GM12865 (cell line): Measurements from ENCODE around the gene ZFHX3.

Experiments
- DNase-seq: peaks from one replicate; pipeline ENCODE4 v3.0.0; 2010; ENCODE audit warnings: low read depth
- H3K4me3 ChIP-seq: 2 replicates; pipeline ENCODE4 v1.5.1; 2011; ENCODE audit warnings: mild to moderate bottlenecking, low read depth, low read length, control low read depth
- TF ChIP-seq, protein P1 (sequence below): IDR thresholded peaks from 2 replicates; pipeline ENCODE4 v1.5.1; 2011; ENCODE audit warnings: low read length, control low read depth, low read depth, inconsistent platforms; ENCODE audit not compliant: insufficient read depth; ENCODE audit errors: missing control alignments

ZFHX3 gene

DNA sequence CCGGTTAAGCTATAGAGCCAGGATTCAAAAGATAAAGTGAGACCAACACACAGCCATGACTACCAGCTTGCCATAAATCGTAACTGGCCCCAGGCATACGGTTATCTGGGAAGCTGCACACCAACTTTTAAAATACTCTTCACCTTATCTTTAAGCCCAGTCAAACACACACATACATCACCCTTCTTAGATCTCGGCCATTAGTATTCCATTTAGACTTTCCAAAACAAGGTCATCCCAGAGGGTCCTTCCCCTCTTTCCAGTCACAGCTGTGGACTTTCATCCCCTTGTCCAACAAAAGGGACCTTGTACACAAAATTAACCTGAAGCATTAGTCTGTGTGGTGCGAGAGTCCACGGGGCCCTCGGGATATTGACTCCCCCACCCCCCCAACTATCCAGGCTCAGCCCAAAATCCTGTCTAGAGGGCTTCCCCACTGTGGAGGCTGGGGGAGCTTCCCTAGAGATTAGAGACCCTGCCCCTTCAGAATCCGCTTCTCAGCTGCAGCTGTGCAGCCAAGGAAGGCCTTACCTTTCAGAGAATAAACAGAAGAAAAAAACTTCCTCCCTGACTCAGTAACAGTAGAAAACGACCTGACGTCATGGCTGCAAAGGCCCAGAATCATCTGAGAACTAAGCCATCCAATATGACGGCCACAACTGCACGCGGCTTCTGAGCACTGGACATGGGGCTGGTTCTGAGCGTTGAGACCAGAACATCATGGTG is 9.9 kb downstream of the ZFHX3 start:
- TF ChIP-seq, protein P1, sequence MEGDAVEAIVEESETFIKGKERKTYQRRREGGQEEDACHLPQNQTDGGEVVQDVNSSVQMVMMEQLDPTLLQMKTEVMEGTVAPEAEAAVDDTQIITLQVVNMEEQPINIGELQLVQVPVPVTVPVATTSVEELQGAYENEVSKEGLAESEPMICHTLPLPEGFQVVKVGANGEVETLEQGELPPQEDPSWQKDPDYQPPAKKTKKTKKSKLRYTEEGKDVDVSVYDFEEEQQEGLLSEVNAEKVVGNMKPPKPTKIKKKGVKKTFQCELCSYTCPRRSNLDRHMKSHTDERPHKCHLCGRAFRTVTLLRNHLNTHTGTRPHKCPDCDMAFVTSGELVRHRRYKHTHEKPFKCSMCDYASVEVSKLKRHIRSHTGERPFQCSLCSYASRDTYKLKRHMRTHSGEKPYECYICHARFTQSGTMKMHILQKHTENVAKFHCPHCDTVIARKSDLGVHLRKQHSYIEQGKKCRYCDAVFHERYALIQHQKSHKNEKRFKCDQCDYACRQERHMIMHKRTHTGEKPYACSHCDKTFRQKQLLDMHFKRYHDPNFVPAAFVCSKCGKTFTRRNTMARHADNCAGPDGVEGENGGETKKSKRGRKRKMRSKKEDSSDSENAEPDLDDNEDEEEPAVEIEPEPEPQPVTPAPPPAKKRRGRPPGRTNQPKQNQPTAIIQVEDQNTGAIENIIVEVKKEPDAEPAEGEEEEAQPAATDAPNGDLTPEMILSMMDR, result no peak
- no peak overlapping the region for H3K4me3 ChIP-seq
- DNase-seq, result no peak

DNA sequence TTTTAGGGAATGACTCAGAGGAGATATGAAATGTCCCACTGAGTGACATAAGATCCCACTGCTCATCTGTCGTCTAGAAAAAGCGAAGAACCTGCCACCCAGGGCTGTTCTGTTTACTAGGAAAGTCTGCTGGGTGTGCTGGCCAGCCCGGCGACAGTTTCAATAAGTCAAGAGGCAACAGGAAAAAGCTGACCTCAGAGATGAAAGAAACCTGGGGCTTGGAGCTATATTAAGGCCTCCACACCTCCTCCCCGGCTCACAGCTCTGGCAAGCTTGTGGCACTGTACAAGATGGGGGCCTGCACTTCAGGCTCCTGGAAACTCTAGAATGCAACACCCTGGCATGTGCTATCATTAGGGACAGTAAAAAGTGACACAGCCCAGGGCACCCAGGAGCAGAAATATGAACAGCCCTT is 10.6 kb downstream of the ZFHX3 start:
- DNase-seq, result peak; percentile 83
- TF ChIP-seq, protein P1, result no peak
- H3K4me3 ChIP-seq, result peak overlapping the region; percentile 63

DNA sequence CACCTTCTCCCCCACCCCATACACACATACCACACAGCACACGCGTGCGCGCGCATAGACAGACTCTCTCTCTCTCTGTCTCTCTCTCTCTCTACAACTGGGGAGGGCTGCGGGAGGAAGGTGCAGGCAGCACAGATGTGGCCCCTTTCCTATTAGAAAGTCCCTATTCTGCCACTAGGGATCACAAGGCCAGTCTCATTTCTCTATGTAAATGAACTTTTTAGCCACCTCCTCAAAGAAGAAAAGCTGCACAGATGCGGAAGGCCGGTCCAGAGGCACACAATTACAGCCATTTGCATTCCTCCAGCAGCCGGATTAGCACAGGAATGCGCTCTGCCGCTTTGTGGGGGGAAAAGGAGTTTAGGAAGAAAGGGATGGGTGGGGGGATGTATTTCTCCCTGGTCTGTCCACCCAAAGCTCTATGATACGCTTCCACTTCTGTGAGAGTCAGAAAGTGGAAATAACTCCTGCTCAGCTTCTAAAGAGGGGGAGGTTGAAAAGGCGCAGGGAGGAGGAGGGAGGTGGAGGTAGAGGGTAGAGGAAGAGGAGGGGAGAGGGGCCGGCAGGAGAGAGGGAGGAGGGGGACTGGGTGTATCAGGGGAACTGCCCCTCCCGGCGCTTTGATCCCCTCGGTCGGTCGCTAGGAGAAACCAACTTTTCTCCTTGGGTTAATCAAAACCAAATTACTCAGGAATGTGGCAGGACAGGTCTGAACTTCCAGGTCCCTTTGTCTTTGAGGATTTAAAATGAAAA is 11.7 kb downstream of the ZFHX3 start:
- TF ChIP-seq, protein P1, result peak; percentile 22
- peak overlapping the region; percentile 63 for H3K4me3 ChIP-seq
- peak; percentile 91 for DNase-seq

DNA sequence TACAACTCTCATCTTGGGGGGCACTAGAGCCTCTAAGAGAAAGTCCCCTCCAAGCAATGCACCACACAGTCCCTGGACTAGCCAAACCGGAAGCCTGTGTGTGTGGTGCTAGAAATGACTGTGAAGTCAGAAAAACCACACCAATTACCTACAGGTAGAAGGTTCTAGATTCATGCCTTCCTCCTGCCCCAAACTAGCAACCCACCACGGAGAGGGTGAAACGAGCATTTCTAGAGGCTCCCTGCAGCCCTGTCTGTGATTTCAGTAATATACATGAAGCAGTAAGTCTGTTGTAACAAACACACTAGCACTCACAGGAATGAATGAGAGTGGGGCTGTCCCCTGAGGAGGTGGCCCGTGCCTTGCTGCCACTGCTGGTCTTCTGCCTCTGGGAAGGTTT is 13.6 kb downstream of the ZFHX3 start:
- H3K4me3 ChIP-seq, result no peak overlapping the region
- DNase-seq, result peak; percentile 80
- TF ChIP-seq, protein P1, result no peak

DNA sequence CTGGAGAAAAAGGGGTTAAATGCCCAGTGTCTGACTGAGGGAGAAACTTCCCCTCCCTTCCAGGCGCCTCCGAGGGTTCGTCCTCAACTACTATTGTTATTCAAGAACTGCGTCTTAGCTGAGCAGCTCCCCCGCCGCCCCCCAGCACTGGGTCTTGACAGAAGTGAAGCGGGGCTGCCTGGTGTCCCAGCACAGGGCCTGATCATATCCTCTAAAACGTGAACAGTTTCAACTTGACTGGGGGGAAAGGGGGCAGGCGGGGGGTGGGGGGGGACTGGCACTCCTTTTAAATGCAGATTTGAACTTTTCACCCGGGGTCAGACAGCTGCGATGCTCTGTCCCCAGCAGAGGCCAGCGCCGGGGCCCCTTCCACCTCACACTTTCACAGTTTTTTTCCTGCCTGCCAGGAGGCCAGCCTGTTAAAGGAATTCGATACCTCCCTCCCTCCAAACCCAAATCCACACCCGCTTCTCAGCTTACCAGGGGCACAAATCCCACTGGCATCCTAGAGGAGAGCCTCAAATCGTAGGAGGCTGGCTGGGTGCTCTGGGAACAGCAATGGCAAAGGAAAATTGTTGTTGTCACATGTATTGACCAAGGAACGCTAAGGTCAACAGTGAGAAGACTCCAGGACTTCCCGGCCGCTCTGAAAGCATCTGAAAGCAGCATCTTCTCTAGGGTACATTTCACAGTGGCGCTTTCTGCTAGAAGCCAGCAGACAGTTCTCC is 14.5 kb downstream of the ZFHX3 start:
- H3K4me3 ChIP-seq, result peak overlapping the region; percentile 47
- peak; percentile 64 for DNase-seq
- TF ChIP-seq, protein P1, result no peak

DNA sequence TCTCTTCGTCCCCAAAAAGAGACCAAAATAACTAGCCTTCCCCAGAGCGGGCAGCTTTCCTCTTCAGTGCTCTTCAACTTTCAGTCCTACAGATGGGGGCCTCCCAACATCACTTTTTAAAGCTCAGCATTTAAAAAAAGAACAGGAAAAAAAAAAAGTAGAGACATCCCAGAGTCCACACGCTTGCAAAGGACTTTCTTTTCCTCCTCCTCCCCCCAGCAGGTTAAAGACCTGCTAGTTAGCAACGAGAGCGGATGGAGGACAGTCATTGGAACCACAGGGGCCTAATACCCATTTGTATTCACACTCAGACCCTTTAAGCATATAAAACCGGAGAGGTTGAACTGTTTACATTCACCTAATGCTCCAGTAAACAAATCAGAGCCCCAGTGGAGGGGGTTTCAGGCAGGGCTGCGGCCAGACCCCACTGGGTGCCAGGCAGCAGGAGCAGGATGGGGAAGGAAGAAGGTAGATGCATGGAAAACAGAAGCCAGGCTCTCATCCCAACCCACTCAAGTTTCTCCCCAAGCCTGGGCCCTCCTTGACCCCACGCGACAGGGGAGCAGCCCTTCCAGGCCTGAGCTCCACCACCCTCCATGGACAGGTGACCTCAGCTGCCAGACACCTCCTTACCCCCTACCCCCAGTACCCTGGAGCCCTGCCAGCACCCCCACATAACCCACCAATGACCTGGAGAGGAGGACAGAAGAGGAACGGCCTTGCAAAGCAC is 15.2 kb downstream of the ZFHX3 start:
- DNase-seq, result peak; percentile 68
- H3K4me3 ChIP-seq, result peak overlapping the region; percentile 47
- TF ChIP-seq, protein P1, result no peak
